Neural crest cell (in vitro differentiated cells): Measurements from ENCODE around the gene ELFN1. TPM values are rescaled to one million over a fixed set of nuclear protein-coding genes. Genes with fewer than 3 reads are reported as not detected.

Source experiments
- DNase-seq: peaks from one replicate; pipeline ENCODE4 v3.0.0; 2021; ENCODE audit warnings: low read depth, mixed read lengths, low spot score
- H3K27ac Mint-ChIP-seq: one replicate; pipeline ENCODE4 v1.8.0; 2021; ENCODE audit warnings: mild to moderate bottlenecking, mixed read lengths; ENCODE audit not compliant: unreplicated experiment
- H3K27me3 Mint-ChIP-seq: 2 replicates; pipeline ENCODE4 v1.8.0; 2021; ENCODE audit warnings: low read depth, mild to moderate bottlenecking, mixed read lengths
- H3K36me3 Mint-ChIP-seq: 2 replicates; pipeline ENCODE4 v1.8.0; 2021; ENCODE audit warnings: low read depth, mild to moderate bottlenecking, mixed read lengths
- H3K4me1 Mint-ChIP-seq: 2 replicates; pipeline ENCODE4 v1.8.0; 2021; ENCODE audit warnings: mixed read lengths
- H3K4me3 Mint-ChIP-seq: one replicate; pipeline ENCODE4 v1.8.0; 2021; ENCODE audit warnings: mild to moderate bottlenecking, mixed read lengths
- H3K9me3 Mint-ChIP-seq: 2 replicates; pipeline ENCODE4 v1.8.0; 2021; ENCODE audit warnings: mixed read lengths
- total RNA-seq: library from RNA; stranded (reverse); gene quantifications from 2 replicates; pipeline ENCODE4 v1.2.1, GENCODE V29; 2021
- TF ChIP-seq, protein P1 (sequence below): fragments of 200-600 bp; sonication (generic); conservative IDR thresholded peaks from 2 replicates; pipeline ENCODE4 v1.5.0; 2021; ENCODE audit warnings: antibody characterized with exemption, mild to moderate bottlenecking

The ELFN1 gene
- total RNA-seq, 1 donor from 2014 or later: 8.5 TPM

GRCh38 chr7:1646957-1647891 is 22.9 kb upstream of the ELFN1 start:
- Mint-ChIP-seq H3K4me1 (peaks cover 12% of the 10 kb centered on the region), H3K27me3 (no peaks in the 10 kb centered on the region), H3K36me3 (no peaks in the 10 kb centered on the region), H3K4me3 (no peak overlapping the region), H3K27ac (no peak overlapping the region), H3K9me3 (no peaks in the 10 kb centered on the region)
- no peak for DNase-seq
- TF ChIP-seq, protein P1, sequence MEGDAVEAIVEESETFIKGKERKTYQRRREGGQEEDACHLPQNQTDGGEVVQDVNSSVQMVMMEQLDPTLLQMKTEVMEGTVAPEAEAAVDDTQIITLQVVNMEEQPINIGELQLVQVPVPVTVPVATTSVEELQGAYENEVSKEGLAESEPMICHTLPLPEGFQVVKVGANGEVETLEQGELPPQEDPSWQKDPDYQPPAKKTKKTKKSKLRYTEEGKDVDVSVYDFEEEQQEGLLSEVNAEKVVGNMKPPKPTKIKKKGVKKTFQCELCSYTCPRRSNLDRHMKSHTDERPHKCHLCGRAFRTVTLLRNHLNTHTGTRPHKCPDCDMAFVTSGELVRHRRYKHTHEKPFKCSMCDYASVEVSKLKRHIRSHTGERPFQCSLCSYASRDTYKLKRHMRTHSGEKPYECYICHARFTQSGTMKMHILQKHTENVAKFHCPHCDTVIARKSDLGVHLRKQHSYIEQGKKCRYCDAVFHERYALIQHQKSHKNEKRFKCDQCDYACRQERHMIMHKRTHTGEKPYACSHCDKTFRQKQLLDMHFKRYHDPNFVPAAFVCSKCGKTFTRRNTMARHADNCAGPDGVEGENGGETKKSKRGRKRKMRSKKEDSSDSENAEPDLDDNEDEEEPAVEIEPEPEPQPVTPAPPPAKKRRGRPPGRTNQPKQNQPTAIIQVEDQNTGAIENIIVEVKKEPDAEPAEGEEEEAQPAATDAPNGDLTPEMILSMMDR: no peak

GRCh38 chr7:1647961-1648672 is 22.0 kb upstream of the ELFN1 start:
- Mint-ChIP-seq H3K27ac (no peak overlapping the region), H3K4me3 (no peak overlapping the region), H3K4me1 (peaks cover 12% of the 10 kb centered on the region), H3K36me3 (no peaks in the 10 kb centered on the region), H3K9me3 (no peaks in the 10 kb centered on the region), H3K27me3 (no peaks in the 10 kb centered on the region)
- TF ChIP-seq, protein P1: no peak
- no peak for DNase-seq

- Mint-ChIP-seq H3K4me1 (peaks cover 12% of the 10 kb centered on the region), H3K27ac (no peak overlapping the region), H3K4me3 (no peak overlapping the region), H3K27me3 (no peaks in the 10 kb centered on the region), H3K9me3 (no peaks in the 10 kb centered on the region), H3K36me3 (no peaks in the 10 kb centered on the region)
- TF ChIP-seq, protein P1: no peak
- DNase-seq: no peak
Measured at GRCh38 chr7:1649751-1650326, 20.2 kb upstream of the ELFN1 start.

DNA sequence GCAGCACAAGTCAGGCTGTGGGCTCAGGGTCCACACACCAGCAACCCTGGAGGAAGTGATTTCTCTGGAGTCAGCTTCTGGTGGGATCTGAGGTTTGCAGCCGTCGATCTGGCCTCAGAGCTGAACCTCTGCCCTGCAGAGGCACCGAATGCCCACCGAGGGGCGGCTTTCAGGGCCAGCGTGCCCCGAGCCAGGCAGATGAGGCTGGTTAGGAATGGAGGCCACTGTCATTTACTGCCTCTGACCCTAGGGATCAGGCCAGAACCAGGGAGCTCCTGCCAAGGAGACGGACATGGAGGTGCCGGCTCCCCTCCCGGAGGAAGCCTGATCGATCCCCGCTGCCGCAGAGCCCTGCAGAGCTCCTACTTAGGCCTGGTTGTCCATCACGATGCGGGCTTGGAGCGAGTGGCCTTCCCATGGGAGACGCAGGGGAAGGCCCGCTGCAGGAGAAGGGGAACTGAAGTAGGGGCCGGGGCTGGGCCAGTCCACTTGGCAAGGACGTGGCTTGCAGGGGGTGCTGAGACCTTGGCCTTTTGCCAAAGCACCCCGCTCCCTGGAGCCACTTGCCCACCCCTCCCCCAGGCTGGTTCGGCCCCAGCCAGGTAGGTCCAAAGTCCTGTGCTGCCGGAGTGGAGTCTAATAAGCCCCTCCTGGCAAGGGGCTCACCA is 19.6 kb upstream of the ELFN1 start:
- no peaks in the 10 kb centered on the region for H3K9me3 Mint-ChIP-seq
- TF ChIP-seq, protein P1: no peak
- H3K4me1 Mint-ChIP-seq: peaks cover 12% of the 10 kb centered on the region
- no peak for DNase-seq
- H3K27me3 Mint-ChIP-seq: no peaks in the 10 kb centered on the region
- no peaks in the 10 kb centered on the region for H3K36me3 Mint-ChIP-seq
- H3K27ac Mint-ChIP-seq: no peak overlapping the region
- no peak overlapping the region for H3K4me3 Mint-ChIP-seq

GRCh38 chr7:1651031-1651446 is 19.0 kb upstream of the ELFN1 start:
- peaks cover 12% of the 10 kb centered on the region for H3K4me1 Mint-ChIP-seq
- TF ChIP-seq, protein P1: no peak
- no peaks in the 10 kb centered on the region for H3K9me3 Mint-ChIP-seq
- H3K4me3 Mint-ChIP-seq: no peak overlapping the region
- DNase-seq: no peak
- no peaks in the 10 kb centered on the region for H3K36me3 Mint-ChIP-seq
- no peak overlapping the region for H3K27ac Mint-ChIP-seq
- H3K27me3 Mint-ChIP-seq: no peaks in the 10 kb centered on the region
